Dedifferentiated amniotic fluid mesenchymal stem cell (primary cell): ENCODE results near the gene PHF11.
A peak's percentile ranks its signal among the peaks of the same experiment; 100 is the strongest.

Experiments used
- DNase-seq: peaks from one replicate; pipeline ENCODE4 v3.0.0-alpha.2; 2016; ENCODE audit errors: extremely low spot score

The PHF11 gene

GRCh38 chr13:49498206-49498605 is 2.5 kb downstream of the PHF11 start:
- no peak for DNase-seq

GRCh38 chr13:49499889-49500660 is 4.3 kb downstream of the PHF11 start:
- DNase-seq, result peak; percentile 72

- DNase-seq, result no peak
These were observed 7.2 kb downstream of the PHF11 start for GRCh38 chr13:49502954-49503353.

GRCh38 chr13:49503951-49504350 is 8.2 kb downstream of the PHF11 start:
- no peak for DNase-seq

DNA sequence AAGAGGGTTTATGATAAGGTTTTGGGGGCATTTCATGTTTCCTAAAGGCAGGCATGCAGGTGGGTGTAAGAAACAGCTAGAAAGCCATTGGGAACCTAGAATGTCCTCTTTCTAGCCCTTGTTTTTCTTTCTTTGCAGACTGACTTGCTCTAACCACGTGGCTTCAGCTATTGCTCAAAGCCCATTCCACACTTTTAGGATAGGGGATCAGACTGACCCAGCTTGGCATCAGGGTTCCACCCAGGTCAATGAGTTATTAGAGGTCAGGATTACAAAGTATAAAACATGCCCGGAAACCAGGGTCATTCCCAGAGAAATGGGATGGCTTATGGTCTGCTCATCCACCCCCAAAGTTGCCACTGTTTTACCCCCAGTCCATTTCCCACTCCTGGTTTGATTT is 16.8 kb downstream of the PHF11 start:
- DNase-seq, result no peak

DNA sequence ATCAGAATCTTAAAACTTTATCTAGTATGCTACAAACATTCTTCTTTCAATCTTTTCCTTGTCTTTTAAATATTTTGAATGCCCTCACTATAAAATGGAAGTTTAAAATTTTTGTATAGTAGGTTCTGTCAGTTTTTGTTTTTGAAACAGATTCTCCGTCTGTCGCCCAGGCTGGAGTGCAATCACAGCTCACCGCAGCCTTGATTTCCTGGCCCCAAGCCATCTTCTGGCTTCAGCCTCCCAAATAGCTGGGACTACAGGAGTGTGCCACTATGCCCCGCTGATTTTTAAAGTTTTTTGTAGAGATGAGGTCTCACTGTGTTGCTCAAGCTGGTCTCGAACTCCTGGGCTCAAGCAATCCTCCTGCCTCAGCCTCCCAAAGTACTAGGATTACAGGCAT is 20.7 kb downstream of the PHF11 start:
- no peak for DNase-seq

GRCh38 chr13:49517461-49517860 is 21.7 kb downstream of the PHF11 start:
- DNase-seq, result no peak

DNA sequence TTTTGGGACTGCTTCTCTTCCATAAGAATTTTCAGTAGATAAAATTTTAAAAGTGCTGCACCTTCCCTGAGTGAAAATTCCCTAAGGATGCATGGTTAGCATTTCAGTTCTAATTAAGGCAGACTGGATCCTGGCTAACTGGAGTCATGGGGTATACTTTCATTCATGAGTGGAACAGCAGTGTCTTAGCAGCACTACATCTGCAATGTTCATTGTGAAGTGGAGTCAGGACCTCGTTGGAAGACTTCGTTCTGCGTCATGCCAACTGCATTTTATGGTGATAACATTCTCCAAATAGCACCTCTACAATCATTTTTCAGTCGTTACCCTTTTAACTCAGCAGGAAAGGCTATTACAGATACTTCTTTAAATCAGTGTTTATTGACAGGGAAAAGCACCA is 25.5 kb downstream of the PHF11 start:
- no peak for DNase-seq

GRCh38 chr13:49524740-49525501 is 29.2 kb downstream of the PHF11 start:
- DNase-seq, result no peak

DNA sequence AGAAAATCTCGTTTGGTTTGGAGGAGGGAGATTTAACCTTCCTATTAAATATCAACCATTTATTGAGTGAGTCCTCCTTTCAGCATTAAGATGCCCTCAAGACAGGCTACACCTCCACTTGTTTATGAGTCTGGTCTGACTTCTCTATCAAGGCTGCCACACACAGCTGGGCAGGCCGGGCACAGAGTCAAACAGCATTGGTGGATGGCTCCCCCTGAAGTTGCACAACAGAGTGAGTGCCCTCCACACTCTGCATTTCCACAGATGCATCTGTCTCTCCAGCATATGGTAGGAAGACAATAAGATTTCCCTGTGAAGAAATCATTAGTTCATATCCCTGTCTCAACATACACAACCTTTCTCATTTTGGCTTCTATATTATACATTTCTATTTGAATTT is 31.4 kb downstream of the PHF11 start:
- DNase-seq, result no peak

GRCh38 chr13:49528161-49528560 is 32.4 kb downstream of the PHF11 start:
- DNase-seq, result no peak

- DNase-seq, result no peak
These were observed 34.7 kb downstream of the PHF11 start for GRCh38 chr13:49530457-49530856.

DNA sequence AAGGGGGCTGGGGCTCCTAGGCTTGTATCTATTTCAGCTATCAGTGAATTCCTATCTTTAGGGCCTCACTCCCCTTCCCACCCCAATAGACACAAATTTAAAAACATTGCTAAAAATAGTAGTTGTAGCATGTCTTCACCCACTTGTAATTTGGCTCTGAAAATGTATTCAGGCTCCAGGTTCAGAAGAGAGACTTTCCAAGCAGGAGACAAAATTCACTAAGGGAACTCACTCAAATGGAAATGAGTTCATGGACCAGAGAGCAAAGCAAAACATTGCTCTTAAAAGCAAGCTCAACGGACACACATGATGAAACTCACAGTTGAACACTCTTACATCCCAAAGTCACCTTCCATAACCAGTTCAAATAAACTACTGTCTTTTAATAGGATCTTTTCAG is 36.8 kb downstream of the PHF11 start:
- no peak for DNase-seq

- DNase-seq, result no peak
These were observed 37.3 kb downstream of the PHF11 start for GRCh38 chr13:49533011-49533410.

- DNase-seq, result no peak
These were observed 38.0 kb downstream of the PHF11 start for GRCh38 chr13:49533591-49534269.

DNA sequence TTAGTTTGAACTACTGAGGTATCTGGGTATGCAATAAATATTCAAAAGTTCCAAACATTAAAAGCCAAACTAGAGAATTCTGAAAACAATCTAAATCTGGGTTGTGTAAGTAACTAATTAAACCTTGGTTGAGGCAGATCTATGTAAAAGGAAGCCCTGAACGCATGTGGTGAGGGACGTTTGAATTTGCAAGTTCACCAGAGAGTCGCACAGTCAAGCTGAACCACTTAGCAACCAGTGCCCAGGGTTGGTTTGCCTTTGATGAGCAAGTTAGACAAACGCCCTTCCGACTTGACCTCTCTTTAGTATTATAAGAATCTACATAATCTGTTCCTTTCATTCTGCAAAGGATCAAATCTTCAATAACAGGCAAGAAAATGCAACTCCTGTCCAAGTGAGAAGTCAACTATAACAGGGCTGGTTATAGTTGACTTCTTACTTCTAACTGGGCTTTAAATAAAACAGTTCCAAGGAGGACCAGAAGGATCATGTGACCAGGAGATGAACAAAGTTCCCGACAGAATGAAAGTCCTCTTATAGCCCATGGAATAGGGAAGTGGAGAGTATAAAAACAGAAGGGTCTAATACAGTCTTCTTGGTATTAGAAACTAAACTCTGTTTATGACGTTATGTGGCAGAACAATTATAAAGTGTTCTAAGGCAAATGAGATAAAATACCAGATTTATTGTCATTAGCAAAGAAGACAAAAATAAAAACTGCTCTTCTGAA is 40.6 kb downstream of the PHF11 start:
- DNase-seq, result no peak

DNA sequence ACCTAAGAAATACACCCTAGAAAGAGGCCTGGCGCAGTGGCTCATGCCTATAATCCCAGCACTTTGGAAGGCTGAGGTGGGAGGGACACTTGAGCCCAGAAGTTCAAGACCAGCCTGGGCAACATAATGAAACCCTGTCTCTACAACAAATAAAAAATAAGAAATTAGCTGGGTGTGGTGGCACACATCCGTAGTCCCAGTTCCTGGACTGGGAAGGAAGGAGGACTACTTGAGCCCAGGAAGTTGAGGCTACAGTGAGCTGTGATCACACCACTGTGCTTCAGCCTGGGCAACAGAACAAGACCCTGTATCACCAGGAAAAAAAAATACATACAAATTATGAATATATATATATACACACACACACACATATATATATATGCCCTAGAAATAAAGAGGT is 42.7 kb downstream of the PHF11 start:
- DNase-seq, result no peak

DNA sequence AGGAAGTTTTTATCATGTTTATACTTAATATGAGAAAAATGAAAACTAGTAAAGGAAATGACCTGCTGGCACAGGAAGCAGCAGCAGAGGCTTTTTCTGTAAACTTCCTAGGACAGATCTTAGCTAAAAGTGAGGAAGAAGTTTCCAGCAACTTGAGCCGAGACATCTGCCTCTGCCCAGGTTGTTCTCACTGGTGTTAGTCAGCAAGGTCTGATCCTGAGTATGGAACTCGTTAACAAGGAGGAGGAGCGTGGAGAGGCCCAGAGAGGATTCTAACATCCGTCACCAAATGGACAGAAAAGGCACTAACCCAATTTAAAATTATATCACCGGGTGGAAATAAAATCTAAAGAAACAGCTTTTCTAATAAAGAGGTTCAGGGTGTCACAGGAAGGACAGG is 43.6 kb downstream of the PHF11 start:
- DNase-seq, result no peak

- DNase-seq, result no peak
These were observed 44.0 kb downstream of the PHF11 start for GRCh38 chr13:49539746-49540145.

GRCh38 chr13:49540552-49540951 is 44.8 kb downstream of the PHF11 start:
- no peak for DNase-seq

- DNase-seq, result no peak
These were observed 47.9 kb downstream of the PHF11 start for GRCh38 chr13:49543656-49544055.

- no peak for DNase-seq
These were observed 49.9 kb downstream of the PHF11 start for GRCh38 chr13:49545661-49546060.
